MM.1S (cell line): Measurements from ENCODE around the gene ZMAT1.
A peak's percentile ranks its signal among the peaks of the same experiment; 100 is the strongest.
"Not testable (repeated sequence)": the region's sequence is repeated elsewhere in the genome, so short reads cannot be mapped to it uniquely, and the experiment has no call there.

Experiments used
- DNase-seq: peaks from one replicate; pipeline ENCODE4 v3.0.0-alpha.2; 2015
- H2AFZ ChIP-seq: fragments of 300-600 bp; sonication (generic); 2 replicates; pipeline ENCODE4 v1.6.0; 2016; ENCODE audit warnings: antibody characterized with exemption, low read length
- H3F3A ChIP-seq: fragments of 300-600 bp; sonication (generic); 2 replicates; pipeline ENCODE4 v1.6.1; 2016; ENCODE audit warnings: mild to moderate bottlenecking, antibody characterized with exemption, low read length, moderate library complexity, mixed read lengths; ENCODE audit not compliant: insufficient read depth
- H3K27ac ChIP-seq: fragments of 300-600 bp; sonication (generic); 2 replicates; pipeline ENCODE4 v1.5.1; 2016; ENCODE audit warnings: mild to moderate bottlenecking, low read length
- H3K27me3 ChIP-seq: fragments of 300-600 bp; sonication (generic); replicated peaks from 2 replicates; pipeline ENCODE4 v1.6.0; 2016; ENCODE audit warnings: low read length; ENCODE audit not compliant: insufficient read depth
- H3K36me3 ChIP-seq: fragments of 300-600 bp; sonication (generic); replicated peaks from 2 replicates; pipeline ENCODE4 v1.6.1; 2016; ENCODE audit warnings: mild to moderate bottlenecking, low read length, mixed read lengths; ENCODE audit not compliant: insufficient read depth
- H3K4me1 ChIP-seq: fragments of 300-600 bp; sonication (generic); 2 replicates; pipeline ENCODE4 v1.6.1; 2016; ENCODE audit warnings: low read length, mixed read lengths
- H3K4me2 ChIP-seq: fragments of 300-600 bp; sonication (generic); 2 replicates; pipeline ENCODE4 v1.6.0; 2016; ENCODE audit warnings: low read depth, low read length
- H3K4me3 ChIP-seq: fragments of 300-600 bp; sonication (generic); 2 replicates; pipeline ENCODE4 v1.5.1; 2016; ENCODE audit warnings: low read length, mixed read lengths
- H3K79me2 ChIP-seq: fragments of 300-600 bp; sonication (generic); 2 replicates; pipeline ENCODE4 v1.6.1; 2016; ENCODE audit warnings: mixed run types, low read length, mixed read lengths
- H3K9ac ChIP-seq: fragments of 300-600 bp; sonication (generic); 2 replicates; pipeline ENCODE4 v1.6.1; 2016; ENCODE audit warnings: low read length, mixed read lengths
- H3K9me2 ChIP-seq: fragments of 300-600 bp; sonication (generic); replicated peaks from 2 replicates; pipeline ENCODE4 v1.6.1; 2016; ENCODE audit warnings: mild to moderate bottlenecking, low read length, mixed read lengths; ENCODE audit not compliant: insufficient read depth
- H3K9me3 ChIP-seq: fragments of 300-600 bp; sonication (generic); replicated peaks from 2 replicates; pipeline ENCODE4 v1.6.1; 2016; ENCODE audit warnings: mild to moderate bottlenecking, low read length, mixed read lengths; ENCODE audit not compliant: insufficient read depth
- H4K20me1 ChIP-seq: fragments of 300-600 bp; sonication (generic); 2 replicates; pipeline ENCODE4 v1.6.1; 2016; ENCODE audit warnings: mild to moderate bottlenecking, low read length, moderate library complexity, mixed read lengths; ENCODE audit not compliant: insufficient read depth
- CTCF ChIP-seq: fragments of 300-600 bp; sonication (generic); IDR thresholded peaks from 2 replicates; pipeline ENCODE4 v1.5.1; 2016; ENCODE audit warnings: antibody characterized with exemption, low read length, mixed read lengths
- EZH2 ChIP-seq: fragments of 300-600 bp; sonication (generic); optimal IDR thresholded peaks from 2 replicates; pipeline ENCODE3; 2017; ENCODE audit warnings: low read depth, mild to moderate bottlenecking, antibody characterized with exemption, low read length, mixed read lengths
- EZH2phosphoT487 ChIP-seq: fragments of 300-600 bp; sonication (generic); IDR thresholded peaks from 2 replicates; pipeline ENCODE4 v1.6.1; 2018; ENCODE audit warnings: antibody characterized with exemption, low read length

Gene ZMAT1

GRCh38 chrX:101931488-101932248 lies at the start of gene ZMAT1:
TSS of gene ZMAT1 (minus strand) at chrX:101932027. CDS start at chrX:101932008, 19 bp downstream.
- Histone ChIP-seq H3K9me2 (no peaks in the 10 kb centered on the region), H3K4me2 (peak within 1 kb of the TSS; percentile 61), H3K27ac (peak within 1 kb of the TSS; percentile 80), H3K4me1 (no peaks in the 10 kb centered on the region), H3K36me3 (no peaks in the 10 kb centered on the region), H3K9ac (peak within 1 kb of the TSS; percentile 85), H3F3A (no peaks in the 10 kb centered on the region), H3K4me3 (peak within 1 kb of the TSS; percentile 63), H3K9me3 (no peaks in the 10 kb centered on the region), H2AFZ (peak within 1 kb of the TSS; percentile 72; the same call in 1 of the 2 replicates), H3K27me3 (no peaks in the 10 kb centered on the region), H3K79me2 (no peaks in the 10 kb centered on the region), H4K20me1 (no peaks in the 10 kb centered on the region)
- no peak for TF ChIP-seq CTCF
- peak; percentile 92 for DNase-seq

- TF ChIP-seq EZH2phosphoT487: no peak
- no peak for TF ChIP-seq EZH2
- no peak for TF ChIP-seq CTCF
- Histone ChIP-seq H3K4me3 (no peak overlapping the region), H2AFZ (no peak overlapping the region), H3K9me2 (no peaks in the 10 kb centered on the region), H3K27me3 (no peaks in the 10 kb centered on the region), H3K9me3 (no peaks in the 10 kb centered on the region), H3K4me2 (no peak overlapping the region), H3K79me2 (no peaks in the 10 kb centered on the region), H3K27ac (no peak overlapping the region), H3K9ac (no peak overlapping the region), H3K36me3 (no peaks in the 10 kb centered on the region), H4K20me1 (no peaks in the 10 kb centered on the region), H3F3A (no peaks in the 10 kb centered on the region), H3K4me1 (no peaks in the 10 kb centered on the region)
- DNase-seq: no peak
Measured at GRCh38 chrX:101977106-101977505, 45.3 kb upstream of the ZMAT1 start.

- TF ChIP-seq CTCF: no peak
- no peak for TF ChIP-seq EZH2phosphoT487
- no peak for TF ChIP-seq EZH2
- Histone ChIP-seq H3K4me2 (no peak overlapping the region), H4K20me1 (no peaks in the 10 kb centered on the region), H3K36me3 (no peaks in the 10 kb centered on the region), H3K27ac (no peak overlapping the region), H3K9me3 (no peaks in the 10 kb centered on the region), H3K4me1 (no peaks in the 10 kb centered on the region), H3K4me3 (no peak overlapping the region), H3K27me3 (no peaks in the 10 kb centered on the region), H3K9me2 (no peaks in the 10 kb centered on the region), H2AFZ (no peak overlapping the region), H3K79me2 (no peaks in the 10 kb centered on the region), H3F3A (no peaks in the 10 kb centered on the region), H3K9ac (no peak overlapping the region)
- DNase-seq: no peak
Measured at GRCh38 chrX:101973066-101973465, 41.2 kb upstream of the ZMAT1 start.

- H3K9ac ChIP-seq: not testable (repeated sequence)
Measured at GRCh38 chrX:101964923-101965539, 33.2 kb upstream of the ZMAT1 start.

More at GRCh38 chrX:101964923-101965539, 33.2 kb upstream of the ZMAT1 start:
- not testable (repeated sequence) for H3K9me3 ChIP-seq, H3K4me3 ChIP-seq, H3F3A ChIP-seq, H2AFZ ChIP-seq, H3K79me2 ChIP-seq, H4K20me1 ChIP-seq, H3K36me3 ChIP-seq, H3K27ac ChIP-seq, H3K27me3 ChIP-seq, H3K9me2 ChIP-seq, DNase-seq, H3K4me1 ChIP-seq, H3K4me2 ChIP-seq
